ENCODE data around the gene KCNQ1OT1.
A peak's percentile ranks its signal among the peaks of the same experiment; 100 is the strongest.

Gene KCNQ1OT1

GRCh38 chr11:2704896-2705606 is 5.3 kb upstream of the KCNQ1OT1 start:
- H3K27ac ChIP-seq (ENCODE audit: low read depth, low read length): no peak overlapping the region

GRCh38 chr11:2704356-2704755 is 4.6 kb upstream of the KCNQ1OT1 start:
- Histone ChIP-seq H3K4me3 (ENCODE audit: low read depth, low read length) (no peak overlapping the region), H3K27me3 (ENCODE audit: control insufficient read depth, insufficient read depth, low read length) (peaks cover 80% of the 10 kb centered on the region), H3K36me3 (ENCODE audit: control insufficient read depth, insufficient read depth, low read length) (no peaks in the 10 kb centered on the region), H3K9ac (ENCODE audit: low read depth, low read length) (no peak overlapping the region), H3K4me1 (ENCODE audit: control insufficient read depth, insufficient read depth, low read length) (peaks cover 25% of the 10 kb centered on the region), H3K9me3 (ENCODE audit: control insufficient read depth, insufficient read depth, low read length) (no peaks in the 10 kb centered on the region), H3K27ac (ENCODE audit: low read depth, low read length) (no peak overlapping the region)

More at GRCh38 chr11:2704896-2705606, 5.3 kb upstream of the KCNQ1OT1 start:
- peaks cover 87% of the 10 kb centered on the region for H3K27me3 ChIP-seq (ENCODE audit: control insufficient read depth, insufficient read depth, low read length)
- H3K9me3 ChIP-seq (ENCODE audit: control insufficient read depth, insufficient read depth, low read length): 0 out of 2 replicates have a peak, but pooled peaks cover 3% of the 10 kb centered on the region
- H3K4me1 ChIP-seq (ENCODE audit: control insufficient read depth, insufficient read depth, low read length): peaks cover 25% of the 10 kb centered on the region
- no peaks in the 10 kb centered on the region for H3K36me3 ChIP-seq (ENCODE audit: control insufficient read depth, insufficient read depth, low read length)
- no peak overlapping the region for H3K9ac ChIP-seq (ENCODE audit: low read depth, low read length)
- no peak overlapping the region for H3K4me3 ChIP-seq (ENCODE audit: low read depth, low read length)

DNA sequence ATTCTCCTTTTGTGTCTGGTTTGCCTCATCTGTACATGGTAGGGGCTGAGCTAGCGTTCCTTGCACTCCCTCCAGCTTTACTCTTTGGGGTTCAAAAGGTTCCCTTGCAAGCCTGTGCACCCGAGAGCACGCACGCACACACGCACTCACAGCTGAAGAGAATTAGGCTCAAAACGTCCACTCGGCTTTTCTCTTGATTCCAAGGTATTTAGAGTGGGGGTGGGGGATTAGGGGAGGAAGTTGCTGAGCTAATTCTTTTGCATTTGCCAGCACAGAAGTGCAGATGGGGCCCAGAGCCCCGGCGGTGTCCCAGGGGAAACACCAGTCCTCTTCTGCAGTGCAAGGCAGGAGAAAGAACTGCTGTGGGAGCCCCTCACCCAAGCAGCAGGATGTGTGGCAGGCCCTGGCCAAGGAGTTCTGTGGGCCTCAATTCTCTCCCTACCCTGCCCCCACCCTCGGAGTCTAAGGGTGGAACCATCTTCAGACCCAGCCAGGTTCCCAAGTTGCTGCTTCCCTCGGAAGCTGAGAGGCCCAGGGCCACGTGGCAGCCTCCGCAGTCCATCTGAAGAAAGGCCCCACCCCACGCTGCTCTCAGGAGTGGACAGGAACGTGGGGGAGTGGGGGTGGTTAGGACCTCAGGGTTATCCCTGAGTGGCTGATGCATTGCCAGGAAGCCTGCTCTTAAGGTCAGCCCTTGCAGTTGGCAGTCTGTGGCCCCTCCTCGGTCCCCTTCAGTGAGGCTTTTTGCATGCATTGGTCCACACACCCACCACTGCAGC is 3.8 kb upstream of the KCNQ1OT1 start:
- H3K36me3 ChIP-seq (ENCODE audit: control insufficient read depth, insufficient read depth, low read length): no peaks in the 10 kb centered on the region
- no peaks in the 10 kb centered on the region for H3K9me3 ChIP-seq (ENCODE audit: control insufficient read depth, insufficient read depth, low read length)
- H3K9ac ChIP-seq (ENCODE audit: low read depth, low read length): no peak overlapping the region
- peaks cover 25% of the 10 kb centered on the region for H3K4me1 ChIP-seq (ENCODE audit: control insufficient read depth, insufficient read depth, low read length)
- H3K4me3 ChIP-seq (ENCODE audit: low read depth, low read length): no peak overlapping the region
- no peak overlapping the region for H3K27ac ChIP-seq (ENCODE audit: low read depth, low read length)
- H3K27me3 ChIP-seq (ENCODE audit: control insufficient read depth, insufficient read depth, low read length): peaks cover 75% of the 10 kb centered on the region

GRCh38 chr11:2702771-2703362 is 3.1 kb upstream of the KCNQ1OT1 start:
- no peak overlapping the region for H3K4me3 ChIP-seq (ENCODE audit: low read depth, low read length)
- H3K27me3 ChIP-seq (ENCODE audit: control insufficient read depth, insufficient read depth, low read length): peaks cover 68% of the 10 kb centered on the region
- H3K9ac ChIP-seq (ENCODE audit: low read depth, low read length): no peak overlapping the region
- no peak overlapping the region for H3K27ac ChIP-seq (ENCODE audit: low read depth, low read length)
- no peaks in the 10 kb centered on the region for H3K36me3 ChIP-seq (ENCODE audit: control insufficient read depth, insufficient read depth, low read length)
- peaks cover 30% of the 10 kb centered on the region for H3K4me1 ChIP-seq (ENCODE audit: control insufficient read depth, insufficient read depth, low read length)
- H3K9me3 ChIP-seq (ENCODE audit: control insufficient read depth, insufficient read depth, low read length): no peaks in the 10 kb centered on the region

DNA sequence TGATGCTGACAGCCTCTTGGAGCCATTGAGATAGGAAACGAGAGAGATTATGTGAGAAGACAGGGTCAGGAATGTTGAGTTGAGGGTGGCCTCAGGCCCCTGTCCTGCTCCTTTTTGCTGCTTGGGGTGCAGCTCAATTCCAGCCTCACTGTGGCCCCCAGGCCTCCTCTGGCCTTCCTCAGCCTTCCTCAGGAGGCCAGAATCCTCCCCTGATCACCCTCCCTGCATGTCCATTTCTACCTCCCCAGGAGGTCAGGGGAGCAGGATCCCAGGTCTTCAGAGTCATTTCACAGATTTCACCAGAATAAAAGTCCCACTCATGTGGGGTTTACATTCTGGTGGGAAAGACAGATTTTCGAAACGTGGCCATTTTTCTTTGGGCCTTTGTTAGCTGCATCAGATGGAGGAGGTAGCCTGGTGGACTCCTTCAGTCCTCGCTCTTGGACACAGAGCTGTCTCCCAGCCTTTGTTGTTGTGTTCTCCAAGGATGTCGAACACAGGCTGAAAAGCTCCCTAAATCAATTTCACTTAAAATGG is 2.2 kb upstream of the KCNQ1OT1 start:
- H3K36me3 ChIP-seq (ENCODE audit: control insufficient read depth, insufficient read depth, low read length): no peaks in the 10 kb centered on the region
- no peak overlapping the region for H3K4me3 ChIP-seq (ENCODE audit: low read depth, low read length)
- H3K9me3 ChIP-seq (ENCODE audit: control insufficient read depth, insufficient read depth, low read length): no peaks in the 10 kb centered on the region
- peaks cover 59% of the 10 kb centered on the region for H3K27me3 ChIP-seq (ENCODE audit: control insufficient read depth, insufficient read depth, low read length)
- no peak overlapping the region for H3K27ac ChIP-seq (ENCODE audit: low read depth, low read length)
- peaks cover 39% of the 10 kb centered on the region for H3K4me1 ChIP-seq (ENCODE audit: control insufficient read depth, insufficient read depth, low read length)
- no peak overlapping the region for H3K9ac ChIP-seq (ENCODE audit: low read depth, low read length)

DNA sequence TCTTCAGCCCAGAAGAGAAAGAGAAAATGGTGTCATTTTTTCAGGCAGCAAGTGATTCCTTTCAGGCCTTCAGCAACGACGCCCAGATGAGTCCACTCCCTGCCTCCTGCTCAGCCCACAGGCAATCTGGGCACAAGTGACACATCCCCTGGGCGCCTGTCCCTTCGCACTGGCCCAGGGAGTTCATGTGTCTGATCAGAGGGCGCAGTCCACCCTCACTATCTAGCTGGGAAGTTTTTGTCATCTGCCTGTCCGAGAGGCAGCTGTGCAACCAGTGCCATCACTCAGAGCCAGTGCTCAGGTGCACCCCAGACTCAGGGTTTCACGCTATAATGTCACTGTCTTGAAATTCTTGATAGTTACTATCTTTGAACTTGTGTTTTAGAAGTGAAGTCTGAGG is 1.4 kb upstream of the KCNQ1OT1 start:
- Histone ChIP-seq H3K4me1 (ENCODE audit: control insufficient read depth, insufficient read depth, low read length) (peaks cover 47% of the 10 kb centered on the region), H3K9ac (ENCODE audit: low read depth, low read length) (no peak overlapping the region), H3K27ac (ENCODE audit: low read depth, low read length) (no peak overlapping the region), H3K9me3 (ENCODE audit: control insufficient read depth, insufficient read depth, low read length) (no peaks in the 10 kb centered on the region), H3K4me3 (ENCODE audit: low read depth, low read length) (no peak overlapping the region), H3K36me3 (ENCODE audit: control insufficient read depth, insufficient read depth, low read length) (no peaks in the 10 kb centered on the region), H3K27me3 (ENCODE audit: control insufficient read depth, insufficient read depth, low read length) (peaks cover 52% of the 10 kb centered on the region)

GRCh38 chr11:2700415-2701211 is 819 bp upstream of the KCNQ1OT1 start:
- no peak overlapping the region for H3K9ac ChIP-seq (ENCODE audit: low read depth, low read length)
- peak overlapping the region; percentile 39 for H3K27ac ChIP-seq (ENCODE audit: low read depth, low read length)
- H3K4me3 ChIP-seq (ENCODE audit: low read depth, low read length): peak overlapping the region; percentile 54
- no peaks in the 10 kb centered on the region for H3K9me3 ChIP-seq (ENCODE audit: control insufficient read depth, insufficient read depth, low read length)
- H3K36me3 ChIP-seq (ENCODE audit: control insufficient read depth, insufficient read depth, low read length): no peaks in the 10 kb centered on the region
- peaks cover 52% of the 10 kb centered on the region for H3K4me1 ChIP-seq (ENCODE audit: control insufficient read depth, insufficient read depth, low read length)
- H3K27me3 ChIP-seq (ENCODE audit: control insufficient read depth, insufficient read depth, low read length): peaks cover 45% of the 10 kb centered on the region

DNA sequence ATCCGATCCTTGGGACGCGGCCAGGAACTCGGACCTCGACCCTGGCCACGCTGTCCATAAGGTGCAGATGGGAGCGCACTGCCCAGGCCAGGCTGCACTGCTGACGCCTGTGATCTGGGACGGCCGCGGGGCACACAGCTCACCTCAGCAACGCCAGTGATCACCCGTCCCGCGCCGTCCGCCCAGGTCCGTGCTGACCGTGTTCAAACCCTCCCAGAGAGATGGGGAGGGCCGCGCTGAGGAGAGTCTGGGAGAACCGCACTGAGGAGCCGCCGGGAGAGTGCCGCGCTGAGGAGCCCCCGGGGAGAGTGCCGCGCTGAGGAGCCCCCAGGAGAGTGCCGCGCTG is 636 bp downstream of the KCNQ1OT1 start:
- Histone ChIP-seq H3K27me3 (ENCODE audit: control insufficient read depth, insufficient read depth, low read length) (peaks cover 32% of the 10 kb centered on the region), H3K4me1 (ENCODE audit: control insufficient read depth, insufficient read depth, low read length) (peaks cover 66% of the 10 kb centered on the region), H3K27ac (ENCODE audit: low read depth, low read length) (no peak overlapping the region)

DNA sequence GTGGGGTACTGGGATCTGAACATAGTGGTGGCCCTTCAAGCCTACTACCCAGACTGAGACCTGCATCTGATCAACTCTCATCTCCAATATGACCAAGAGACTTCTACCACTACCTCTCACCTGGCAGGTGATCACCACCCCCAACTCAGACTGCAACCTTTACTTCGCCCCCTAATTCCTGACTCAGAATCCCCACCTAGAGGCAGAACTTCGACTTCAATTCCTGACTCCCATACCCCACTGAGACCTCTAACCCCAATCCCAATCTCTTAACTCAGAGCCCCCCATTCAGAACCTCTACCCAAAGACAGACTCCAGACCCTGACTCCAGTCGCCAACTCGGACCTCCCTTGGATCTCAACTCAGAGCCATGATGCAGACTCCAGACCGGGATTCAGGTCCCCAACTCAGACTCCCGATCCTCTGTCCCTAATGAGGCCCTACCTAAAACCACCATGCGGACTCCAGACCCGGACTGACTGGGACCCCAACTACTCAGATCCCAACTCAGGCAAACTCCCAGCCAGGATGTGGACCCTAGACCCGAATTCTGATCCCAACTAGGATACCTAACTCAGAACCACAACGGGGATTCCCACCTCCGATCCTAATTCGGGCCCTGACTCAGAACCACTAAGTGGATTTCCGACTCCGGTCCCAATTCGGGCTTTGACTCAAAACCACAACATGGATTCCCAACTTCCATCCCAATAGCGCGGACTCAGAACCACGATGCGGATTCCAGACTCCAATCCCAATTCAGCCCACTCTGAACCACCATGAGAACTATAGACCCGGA is 1.2 kb downstream of the KCNQ1OT1 start:
- Histone ChIP-seq H3K9ac (ENCODE audit: low read depth, low read length) (peak overlapping the region; percentile 11), H3K4me1 (ENCODE audit: control insufficient read depth, insufficient read depth, low read length) (peaks cover 66% of the 10 kb centered on the region), H3K4me3 (ENCODE audit: low read depth, low read length) (peak overlapping the region; percentile 69), H3K36me3 (ENCODE audit: control insufficient read depth, insufficient read depth, low read length) (no peaks in the 10 kb centered on the region), H3K27ac (ENCODE audit: low read depth, low read length) (no peak overlapping the region), H3K27me3 (ENCODE audit: control insufficient read depth, insufficient read depth, low read length) (peaks cover 26% of the 10 kb centered on the region), H3K9me3 (ENCODE audit: control insufficient read depth, insufficient read depth, low read length) (no peaks in the 10 kb centered on the region)

More for the DNA sequence above, 636 bp downstream of the KCNQ1OT1 start:
- Histone ChIP-seq H3K36me3 (ENCODE audit: control insufficient read depth, insufficient read depth, low read length) (no peaks in the 10 kb centered on the region), H3K4me3 (ENCODE audit: low read depth, low read length) (peak overlapping the region; percentile 69), H3K9ac (ENCODE audit: low read depth, low read length) (peak overlapping the region; percentile 11), H3K9me3 (ENCODE audit: control insufficient read depth, insufficient read depth, low read length) (no peaks in the 10 kb centered on the region)

DNA sequence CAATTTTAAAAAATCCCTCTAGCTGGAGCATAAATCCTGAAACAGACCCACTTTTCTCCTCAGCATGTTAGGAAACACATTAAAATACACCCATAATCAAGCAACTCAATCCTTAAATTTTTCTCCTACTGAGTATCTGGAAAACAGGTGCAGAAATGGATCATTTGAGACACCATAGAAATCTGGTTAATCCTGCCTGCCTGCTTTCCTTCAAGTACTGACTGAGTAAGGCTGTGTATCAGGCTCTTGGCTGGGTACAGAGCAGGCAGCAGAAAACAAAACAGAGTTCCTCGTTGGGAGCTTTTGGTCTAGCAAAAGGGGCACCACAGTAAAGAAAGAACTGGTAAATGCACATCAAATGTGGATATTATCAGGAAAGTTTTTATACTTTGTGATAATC is 1.9 kb downstream of the KCNQ1OT1 start:
- Histone ChIP-seq H3K9ac (ENCODE audit: low read depth, low read length) (no peak overlapping the region), H3K9me3 (ENCODE audit: control insufficient read depth, insufficient read depth, low read length) (no peaks in the 10 kb centered on the region), H3K27me3 (ENCODE audit: control insufficient read depth, insufficient read depth, low read length) (peaks cover 19% of the 10 kb centered on the region), H3K36me3 (ENCODE audit: control insufficient read depth, insufficient read depth, low read length) (no peaks in the 10 kb centered on the region), H3K4me3 (ENCODE audit: low read depth, low read length) (peak overlapping the region; percentile 69), H3K27ac (ENCODE audit: low read depth, low read length) (no peak overlapping the region), H3K4me1 (ENCODE audit: control insufficient read depth, insufficient read depth, low read length) (peaks cover 64% of the 10 kb centered on the region)
